GM19240 (cell line): ENCODE data around the gene CALCOCO2.
"Not testable (repeated sequence)": the region's sequence is repeated elsewhere in the genome, so short reads cannot be mapped to it uniquely, and the experiment has no call there.

Experiments
- DNase-seq: peaks from one replicate; pipeline ENCODE4 v3.0.0; 2011; ENCODE audit warnings: low spot score; ENCODE audit not compliant: insufficient read length

The CALCOCO2 gene

GRCh38 chr17:48825446-48826381 lies 5.1 kb upstream of the CALCOCO2 start:
- DNase-seq = no peak

GRCh38 chr17:48831549-48831883 lies 681 bp downstream of the CALCOCO2 start:
- no peak for DNase-seq

- DNase-seq = no peak
Observed at GRCh38 chr17:48834973-48835372, 4.1 kb downstream of the CALCOCO2 start.

GRCh38 chr17:48835971-48836370 lies 5.1 kb downstream of the CALCOCO2 start:
- DNase-seq = no peak

GRCh38 chr17:48837458-48837857 lies 6.6 kb downstream of the CALCOCO2 start:
- not testable (repeated sequence) for DNase-seq

GRCh38 chr17:48840441-48840840 lies 9.6 kb downstream of the CALCOCO2 start:
- DNase-seq = no peak

GRCh38 chr17:48841395-48841831 lies 10.6 kb downstream of the CALCOCO2 start:
- no peak for DNase-seq

- no peak for DNase-seq
Observed at GRCh38 chr17:48842746-48843145, 11.9 kb downstream of the CALCOCO2 start.

GRCh38 chr17:48843187-48843900 lies 12.5 kb downstream of the CALCOCO2 start:
- DNase-seq = no peak

GRCh38 chr17:48850792-48851323 lies 20.0 kb downstream of the CALCOCO2 start:
- DNase-seq = no peak

GRCh38 chr17:48854774-48855476 lies 24.1 kb downstream of the CALCOCO2 start:
- no peak for DNase-seq

- no peak for DNase-seq
Observed at GRCh38 chr17:48856122-48856821, 25.4 kb downstream of the CALCOCO2 start.

- no peak for DNase-seq
Observed at GRCh38 chr17:48860034-48860433, 29.2 kb downstream of the CALCOCO2 start.

- no peak for DNase-seq
Observed at GRCh38 chr17:48860456-48860855, 29.6 kb downstream of the CALCOCO2 start.

GRCh38 chr17:48868916-48869500 lies 38.2 kb downstream of the CALCOCO2 start:
- no peak for DNase-seq

- DNase-seq = no peak
Observed at GRCh38 chr17:48869821-48870318, 39.0 kb downstream of the CALCOCO2 start.

- no peak for DNase-seq
Observed at GRCh38 chr17:48871035-48871550, 40.3 kb downstream of the CALCOCO2 start.

GRCh38 chr17:48871551-48872351 lies 40.9 kb downstream of the CALCOCO2 start:
- no peak for DNase-seq

GRCh38 chr17:48872409-48872808 lies 41.6 kb downstream of the CALCOCO2 start:
- not testable (repeated sequence) for DNase-seq
